Small intestine (tissue), 7 donors: ENCODE measurements around the gene XIRP1. TPM values are rescaled to one million over a fixed set of nuclear protein-coding genes. Genes with fewer than 3 reads are reported as not detected.

Experiments
- DNase-seq, 2 donors: peaks; one replicate each; pipeline versions ENCODE4 v3.0.0 to v3.0.0-alpha.2; 2013
- FAIRE-seq: peaks from 2 replicates; lab custom pipeline; 2012; peaks lifted over from hg19 to GRCh38; lab: Jason Lieb, UNC
- H3K27ac ChIP-seq, 3 donors: one replicate each; pipeline ENCODE4 v1.5.1; 2013; ENCODE audit warnings: low read length in 2 of 3, mild to moderate bottlenecking in 2 of 3, control low read depth in 1 of 3, inconsistent platforms in 1 of 3, low read depth in 1 of 3, moderate library complexity in 1 of 3
- H3K27me3 ChIP-seq, 3 donors: one replicate each; pipeline ENCODE4 v1.6.1; 2013; ENCODE audit warnings: low read length in 3 of 3, inconsistent platforms in 1 of 3; ENCODE audit not compliant: control insufficient read depth in 3 of 3, insufficient read depth in 3 of 3
- H3K36me3 ChIP-seq, 3 donors: one replicate each; pipeline ENCODE4 v1.6.1; 2013; ENCODE audit warnings: low read length in 3 of 3, inconsistent platforms in 1 of 3, low read depth in 1 of 3, mild to moderate bottlenecking in 1 of 3, moderate library complexity in 1 of 3; ENCODE audit not compliant: control insufficient read depth in 3 of 3, insufficient read depth in 2 of 3
- H3K4me1 ChIP-seq, 3 donors: one replicate each; pipeline ENCODE4 v1.6.1; 2013; ENCODE audit warnings: low read length in 2 of 3, inconsistent platforms in 1 of 3, low read depth in 1 of 3, mild to moderate bottlenecking in 1 of 3, moderate library complexity in 1 of 3; ENCODE audit not compliant: control insufficient read depth in 3 of 3, insufficient read depth in 2 of 3
- H3K4me3 ChIP-seq, 3 donors: one replicate each; pipeline ENCODE4 v1.5.1; 2013; ENCODE audit warnings: low read length in 3 of 3, control low read depth in 1 of 3, inconsistent platforms in 1 of 3, low read depth in 1 of 3, mild to moderate bottlenecking in 1 of 3, moderate library complexity in 1 of 3
- H3K9me3 ChIP-seq, 2 donors: one replicate each; pipeline ENCODE4 v1.6.1; 2013; ENCODE audit warnings: low read depth in 1 of 2, low read length in 1 of 2; ENCODE audit not compliant: control insufficient read depth in 2 of 2, insufficient read depth in 1 of 2
- WGBS, 3 donors: extraction: QIAGEN DNeasy Blood & Tissue Kit; methylation state at CpG; one replicate each; pipeline ENCODE4 v1.1.7; 2013; 5-methylcytosine and 5-hydroxymethylcytosine counted together
- polyA plus RNA-seq, 4 donors: library from polyadenylated mRNA; stranded (reverse) in 3 of 4; unstranded in 1 of 4; fragments of 200-250 nt in 3 of 4; fragments of 120-200 nt in 1 of 4; gene quantifications; one replicate each; pipeline versions ENCODE4 v1.2.1 to v1.2.3, GENCODE V29; 2013
- donor health status: healthy with polysubstance abuse.
- donor health status: control.
- donor health status: control.
- donor health status: Bipolar disorder and iron deficiency.
- donor health status: healthy.

The XIRP1 gene
- polyA plus RNA-seq, 4 donors = 0.15 to 5.4 (median 1.0) TPM

DNA sequence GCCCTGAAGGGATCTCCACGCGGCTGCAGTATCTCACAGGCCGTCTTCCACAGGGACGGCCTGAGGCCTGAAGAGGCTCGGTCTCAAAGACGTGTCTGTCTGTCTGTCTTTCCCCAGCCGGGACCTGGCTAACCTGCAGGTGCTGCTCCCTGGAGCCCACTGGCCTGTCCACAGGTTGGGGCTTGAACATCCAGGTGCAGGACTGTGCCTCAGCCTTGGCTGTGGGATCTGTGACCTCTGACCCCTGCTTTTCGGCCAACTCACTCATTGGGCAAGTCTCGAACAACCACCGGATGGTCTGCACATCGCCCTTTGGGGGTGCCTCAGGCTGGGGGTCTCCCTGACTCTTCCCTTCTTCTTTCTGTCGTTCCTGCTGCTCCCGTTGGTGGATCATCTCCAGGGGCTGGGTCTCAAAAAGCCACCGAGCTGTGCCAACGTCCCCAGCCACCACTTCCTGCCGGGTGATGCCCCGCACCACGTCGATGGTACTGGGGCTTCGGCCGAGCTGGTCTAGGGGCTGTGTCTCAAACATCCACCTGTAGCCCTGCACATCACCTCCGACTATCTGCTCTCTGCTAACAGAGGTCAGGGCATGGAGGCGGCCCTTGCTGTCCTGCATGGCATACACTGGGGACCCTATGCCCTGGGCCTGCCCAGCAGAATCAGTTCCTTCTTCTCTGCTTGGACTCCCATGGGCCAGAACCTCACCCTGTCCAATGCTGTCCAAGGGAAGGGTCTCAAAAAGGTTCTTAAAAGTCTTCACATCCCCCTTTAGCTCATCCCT is 4.8 kb downstream of the XIRP1 start:
- Histone ChIP-seq H3K9me3 (no peaks in the 10 kb centered on the region), H3K27ac (no peak overlapping the region), H3K4me3 (no peak overlapping the region), H3K4me1 (no peaks in the 10 kb centered on the region), H3K27me3 (no peaks in the 10 kb centered on the region), H3K36me3 (no peaks in the 10 kb centered on the region)
- FAIRE-seq (no peak), DNase-seq (no peak)
- WGBS, 3 donors = 86 to 91% (median 89%) methylated on average over 23 of the region's 23 CpGs

DNA sequence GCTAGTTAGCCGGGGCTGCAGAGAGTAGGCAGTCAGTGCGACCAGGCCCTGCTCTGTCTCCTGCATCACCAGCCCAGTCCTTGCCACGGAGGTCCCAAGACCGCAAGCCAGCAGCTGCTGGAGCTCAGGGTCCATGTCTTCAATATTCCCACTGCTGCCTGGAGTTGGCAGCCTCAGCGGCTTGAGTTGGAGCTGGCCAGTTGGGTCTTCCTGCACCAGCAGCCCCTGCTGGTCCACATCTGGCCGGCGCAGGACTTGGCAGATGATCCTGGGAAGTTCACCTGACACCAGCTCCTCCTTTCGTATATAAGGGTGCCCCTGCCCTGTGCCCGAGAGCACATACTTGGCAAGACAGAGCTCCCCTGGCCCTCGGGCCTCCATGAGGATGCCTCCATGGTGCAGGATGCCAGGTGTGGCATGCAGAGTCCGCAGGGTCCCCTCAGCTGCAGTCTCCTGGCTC is 5.7 kb downstream of the XIRP1 start:
- Histone ChIP-seq H3K9me3 (no peaks in the 10 kb centered on the region), H3K27ac (no peak overlapping the region), H3K4me1 (no peaks in the 10 kb centered on the region), H3K27me3 (no peaks in the 10 kb centered on the region), H3K36me3 (no peaks in the 10 kb centered on the region), H3K4me3 (no peak overlapping the region)
- DNase-seq (no peak), FAIRE-seq (no peak)
- WGBS, 3 donors = 84 to 88% (median 85%) methylated on average over 11 of the region's 11 CpGs

DNA sequence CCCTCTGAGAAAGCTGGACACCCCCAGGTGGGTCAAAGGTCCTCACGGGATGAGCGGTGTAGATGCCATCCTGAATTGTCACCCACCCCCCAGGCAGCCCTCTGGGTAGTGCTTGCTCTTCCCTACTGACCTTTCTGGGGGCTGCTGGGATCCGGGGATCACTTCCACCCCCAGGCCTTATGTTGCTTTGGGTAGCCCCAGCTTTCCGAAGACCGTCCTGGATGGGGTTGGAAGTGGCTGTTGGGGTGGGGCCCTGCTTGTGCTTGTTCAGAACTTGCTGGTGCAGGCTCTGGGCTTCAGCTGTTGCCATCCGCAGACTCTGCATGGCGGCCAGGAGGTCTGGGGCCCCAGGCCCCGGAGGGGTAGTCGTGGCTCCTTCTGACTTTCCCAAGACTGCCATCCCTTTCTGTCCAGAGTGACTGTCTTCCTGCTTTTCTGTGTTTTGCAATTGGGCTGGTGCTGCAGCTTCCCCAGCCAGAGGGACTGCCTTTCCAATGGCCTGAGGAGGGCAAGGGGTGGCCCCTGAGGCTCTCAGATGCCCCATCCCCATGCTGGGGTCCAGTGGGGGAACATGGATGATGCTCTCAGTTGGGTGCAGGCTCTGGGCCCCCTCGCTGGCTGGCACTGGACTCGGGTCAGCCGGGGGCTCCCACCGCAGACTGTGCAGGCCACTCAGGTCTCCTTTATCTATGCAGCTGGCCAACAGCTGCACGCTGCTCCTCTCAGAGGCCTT is 6.3 kb downstream of the XIRP1 start:
- H3K9me3 ChIP-seq = no peaks in the 10 kb centered on the region
- no peaks in the 10 kb centered on the region for H3K27me3 ChIP-seq
- no peak overlapping the region for H3K4me3 ChIP-seq
- H3K27ac ChIP-seq = no peak overlapping the region
- H3K36me3 ChIP-seq = no peaks in the 10 kb centered on the region
- H3K4me1 ChIP-seq = peaks cover 0 to 2% (median 0%) of the 10 kb centered on the region in 3 donors
- no peak for FAIRE-seq
- DNase-seq = no peak
- WGBS, 3 donors = 83 to 86% (median 85%) methylated on average over 14 of the region's 14 CpGs

DNA sequence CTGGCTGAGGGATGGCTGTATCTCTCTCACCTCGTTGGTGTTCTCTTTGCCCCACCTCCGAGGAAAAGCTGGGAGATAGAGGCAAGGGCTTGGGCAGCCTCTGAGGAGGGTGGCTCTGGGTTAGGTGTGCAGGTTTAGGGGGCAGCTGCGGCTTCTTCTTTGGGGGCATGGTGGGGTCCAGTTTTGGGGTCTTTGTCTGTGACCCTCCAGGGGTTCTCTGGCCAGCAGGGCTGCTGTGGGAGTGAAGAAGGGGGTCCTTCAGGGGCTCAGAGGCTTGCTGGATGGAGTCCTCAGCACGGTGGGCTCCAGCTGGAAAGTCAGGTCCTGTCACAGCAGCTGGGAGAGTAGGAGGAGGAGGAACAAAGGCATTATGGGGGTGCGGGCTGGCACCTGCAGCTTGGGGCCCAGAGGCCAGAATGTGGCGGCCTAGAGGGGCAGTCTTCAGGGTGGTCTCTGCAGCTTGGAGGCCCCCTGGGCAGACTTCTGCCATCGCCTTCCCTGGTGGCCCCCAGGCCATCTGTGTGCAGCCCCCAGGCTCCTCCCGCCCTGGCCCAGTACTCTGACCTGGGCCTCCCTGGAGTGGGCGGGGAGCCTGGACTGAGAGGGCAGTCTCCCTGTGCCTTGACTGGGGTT is 7.0 kb downstream of the XIRP1 start:
- no peak for FAIRE-seq
- no peak overlapping the region for H3K4me3 ChIP-seq

DNA sequence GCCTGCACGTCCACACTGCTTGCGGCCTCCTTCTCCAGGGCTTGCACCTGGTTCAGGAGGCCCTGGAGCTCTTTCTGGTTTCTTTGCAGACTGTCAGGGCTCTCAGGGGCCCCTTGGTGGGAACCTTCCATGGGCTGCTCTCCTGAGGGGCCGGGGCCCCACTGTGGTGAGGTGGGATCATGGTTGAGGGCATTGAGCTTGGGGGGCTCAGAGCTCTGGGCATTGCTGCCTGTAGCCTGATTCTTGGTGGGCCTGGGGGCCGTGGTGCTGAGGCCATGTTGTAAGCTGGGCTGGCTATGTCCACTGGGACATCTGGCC is 7.5 kb downstream of the XIRP1 start:
- no peak overlapping the region for H3K27ac ChIP-seq
- no peak overlapping the region for H3K4me3 ChIP-seq
- no peaks in the 10 kb centered on the region for H3K27me3 ChIP-seq
- H3K9me3 ChIP-seq = no peaks in the 10 kb centered on the region
- H3K36me3 ChIP-seq = no peaks in the 10 kb centered on the region
- 92 to 97% (median 94%) methylated on average over 4 of the region's 4 CpGs for WGBS, 3 donors
- DNase-seq (no peak), FAIRE-seq (no peak)
- peaks cover 2 to 11% (median 5%) of the 10 kb centered on the region in 3 donors for H3K4me1 ChIP-seq

More for the DNA sequence above, 7.0 kb downstream of the XIRP1 start:
- Histone ChIP-seq H3K27ac (no peak overlapping the region), H3K4me1 (peaks cover 0 to 6% (median 0%) of the 10 kb centered on the region in 3 donors), H3K36me3 (no peaks in the 10 kb centered on the region), H3K9me3 (no peaks in the 10 kb centered on the region), H3K27me3 (no peaks in the 10 kb centered on the region)
- no peak for DNase-seq
- 85 to 93% (median 89%) methylated on average over 8 to 9 of the region's 9 CpGs for WGBS, 3 donors

DNA sequence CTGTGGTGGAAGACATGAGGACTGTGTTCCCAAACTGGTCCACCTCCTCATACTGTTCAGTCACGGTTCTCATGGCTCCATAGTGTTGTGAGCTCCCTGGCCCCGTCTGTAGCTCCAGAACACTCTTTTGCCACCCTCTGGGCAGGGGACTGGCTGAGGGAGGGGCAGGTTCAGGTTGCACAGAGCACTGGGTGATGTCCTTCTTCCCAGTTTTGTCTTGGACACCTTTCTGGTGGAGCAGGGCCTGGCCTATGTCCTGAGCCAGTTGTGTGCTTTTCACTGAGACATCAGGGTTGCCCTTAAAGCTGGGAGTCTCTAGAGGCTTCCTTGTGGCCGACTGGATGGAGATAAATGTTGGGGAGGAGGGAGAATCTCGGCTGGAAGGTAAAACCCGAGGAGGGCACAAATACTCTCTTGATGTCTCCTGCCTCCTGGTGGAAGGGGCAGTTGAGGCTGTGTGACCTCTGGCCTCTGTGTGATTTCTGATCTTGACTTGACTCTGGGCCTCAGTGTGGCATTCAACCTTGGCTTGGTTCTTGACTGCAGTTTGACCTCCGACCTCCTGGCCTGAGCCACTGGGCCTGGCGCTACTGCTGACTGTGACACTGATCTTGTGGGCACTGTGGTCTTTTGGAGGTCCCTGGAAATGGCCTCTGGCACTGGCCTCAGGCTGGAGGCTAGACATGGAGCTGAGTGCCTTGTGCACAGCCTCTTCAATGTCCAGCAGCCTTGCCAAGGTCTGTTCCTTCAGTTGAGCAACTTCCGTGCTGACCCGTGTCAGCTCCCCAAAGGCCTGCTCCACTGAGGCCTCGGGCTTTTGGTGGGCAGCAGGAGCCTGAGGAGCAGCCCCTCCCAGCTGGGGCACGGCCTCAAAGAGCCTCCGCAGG is 8.1 kb downstream of the XIRP1 start:
- H3K4me3 ChIP-seq = no peak overlapping the region
- no peak for DNase-seq
- no peaks in the 10 kb centered on the region for H3K27me3 ChIP-seq
- no peak overlapping the region for H3K27ac ChIP-seq
- peaks cover 2 to 17% (median 6%) of the 10 kb centered on the region in 3 donors for H3K4me1 ChIP-seq
- WGBS, 3 donors = 75 to 89% (median 87%) methylated on average over 12 of the region's 12 CpGs
- H3K9me3 ChIP-seq = no peaks in the 10 kb centered on the region
- FAIRE-seq = no peak
- no peaks in the 10 kb centered on the region for H3K36me3 ChIP-seq

DNA sequence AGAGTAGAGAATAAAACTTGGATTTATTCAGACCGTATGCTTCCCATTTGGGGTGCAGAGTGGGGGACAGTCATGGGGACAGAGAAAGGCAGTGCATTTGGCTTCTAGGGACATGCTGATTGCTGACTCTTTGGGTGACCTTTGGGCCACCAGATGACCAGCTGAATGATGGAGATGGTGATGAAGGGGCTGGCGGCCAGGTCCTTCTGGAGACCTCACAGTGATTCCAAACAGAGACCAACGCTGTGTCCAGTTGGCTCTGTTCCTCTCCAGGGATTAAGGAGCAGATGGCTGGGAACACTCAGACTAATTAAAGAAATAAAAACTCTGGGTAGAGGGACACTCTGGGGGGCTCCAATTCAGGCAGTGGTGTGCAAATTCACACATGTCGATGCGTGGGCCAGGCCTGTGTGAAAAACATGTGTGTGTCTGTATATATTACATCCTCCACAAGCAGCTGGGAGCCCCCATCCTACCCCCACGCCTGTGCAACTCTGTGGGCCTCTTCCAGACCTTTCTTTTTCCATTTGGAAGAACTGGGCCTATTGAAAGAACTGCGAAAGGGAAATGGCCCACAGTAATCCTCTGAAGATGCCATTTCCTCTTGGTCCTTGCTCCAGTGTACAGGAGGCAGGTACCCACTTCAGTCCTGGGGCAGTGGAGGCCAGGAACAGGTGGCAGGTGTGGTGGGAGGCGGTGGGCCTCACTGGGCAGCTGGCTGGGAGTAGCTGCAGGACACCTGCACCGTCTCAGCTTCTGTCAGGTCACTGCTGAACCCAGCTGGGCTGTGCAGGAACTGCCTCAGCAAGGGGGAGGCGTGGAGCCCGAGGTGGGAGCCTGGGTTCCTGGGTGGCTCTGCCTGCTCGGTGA is 8.9 kb downstream of the XIRP1 start:
- no peaks in the 10 kb centered on the region for H3K9me3 ChIP-seq
- H3K4me3 ChIP-seq = no peak overlapping the region
- FAIRE-seq (no peak), DNase-seq (peak in 1 of 2 donors; percentile 19)
- no peaks in the 10 kb centered on the region for H3K36me3 ChIP-seq
- no peaks in the 10 kb centered on the region for H3K27me3 ChIP-seq
- WGBS, 3 donors = 75 to 87% (median 82%) methylated on average over 11 to 12 of the region's 12 CpGs
- peaks cover 4 to 26% (median 9%) of the 10 kb centered on the region in 3 donors for H3K4me1 ChIP-seq
- H3K27ac ChIP-seq = peak overlapping the region in 2 of 3 donors; percentile 17 to 46
